Osteocyte (in vitro differentiated cells): ENCODE results near the gene COX19. TPM values are rescaled to one million over a fixed set of nuclear protein-coding genes. Genes with fewer than 3 reads are reported as not detected.

Source experiments
- DNase-seq: peaks from one replicate; pipeline ENCODE4 v3.0.0; 2021; ENCODE audit warnings: mixed read lengths; ENCODE audit not compliant: unreplicated experiment; ENCODE audit errors: extremely low spot score
- H3K27ac Mint-ChIP-seq: one replicate; pipeline ENCODE4 v1.8.0; 2021; ENCODE audit warnings: mild to moderate bottlenecking, mixed read lengths; ENCODE audit not compliant: unreplicated experiment
- H3K27me3 Mint-ChIP-seq: one replicate; pipeline ENCODE4 v1.8.0; 2021; ENCODE audit warnings: mixed read lengths; ENCODE audit not compliant: unreplicated experiment
- H3K36me3 Mint-ChIP-seq: one replicate; pipeline ENCODE4 v1.8.0; 2021; ENCODE audit warnings: mixed read lengths; ENCODE audit not compliant: unreplicated experiment
- H3K4me1 Mint-ChIP-seq: one replicate; pipeline ENCODE4 v1.8.0; 2021; ENCODE audit warnings: mixed read lengths; ENCODE audit not compliant: unreplicated experiment
- H3K4me3 Mint-ChIP-seq: one replicate; pipeline ENCODE4 v1.8.0; 2021; ENCODE audit warnings: mild to moderate bottlenecking, moderate library complexity, mixed read lengths; ENCODE audit not compliant: unreplicated experiment
- H3K9me3 Mint-ChIP-seq: one replicate; pipeline ENCODE4 v1.8.0; 2021; ENCODE audit warnings: mixed read lengths; ENCODE audit not compliant: unreplicated experiment
- total RNA-seq: library from RNA; stranded (reverse); gene quantifications from 2 replicates; pipeline ENCODE4 v1.2.1, GENCODE V29; 2021
- TF ChIP-seq, protein P1 (sequence below): fragments of 200-600 bp; sonication (generic); IDR thresholded peaks from 2 replicates; pipeline ENCODE4 v1.5.0; 2021; ENCODE audit warnings: antibody characterized with exemption, mild to moderate bottlenecking, moderate library complexity

COX19 gene
- total RNA-seq, 1 donor from 2014 or later: 11.4 TPM

DNA sequence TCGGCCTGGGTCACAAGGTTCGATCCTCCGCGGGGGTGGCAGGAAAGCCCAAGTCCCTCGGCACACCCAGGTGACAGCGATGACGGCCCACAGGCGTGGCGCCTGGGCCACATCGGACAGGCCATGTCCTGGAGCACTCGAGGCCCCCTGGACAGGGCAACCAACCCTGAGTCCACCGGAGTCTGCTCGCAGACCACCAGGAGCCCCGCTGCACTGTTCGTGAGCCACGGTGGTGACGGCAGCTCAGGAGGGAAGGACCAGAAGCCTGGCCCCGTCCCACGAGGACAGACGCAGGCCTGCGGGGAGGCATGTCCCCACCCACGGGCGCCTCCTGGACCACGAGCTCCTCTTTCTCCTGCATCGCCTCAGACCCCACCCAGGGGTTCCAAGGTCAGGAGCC lies 46.6 kb upstream of the COX19 start:
- peaks cover 8% of the 10 kb centered on the region for H3K4me1 Mint-ChIP-seq
- peaks cover 13% of the 10 kb centered on the region for H3K36me3 Mint-ChIP-seq
- TF ChIP-seq, protein P1, sequence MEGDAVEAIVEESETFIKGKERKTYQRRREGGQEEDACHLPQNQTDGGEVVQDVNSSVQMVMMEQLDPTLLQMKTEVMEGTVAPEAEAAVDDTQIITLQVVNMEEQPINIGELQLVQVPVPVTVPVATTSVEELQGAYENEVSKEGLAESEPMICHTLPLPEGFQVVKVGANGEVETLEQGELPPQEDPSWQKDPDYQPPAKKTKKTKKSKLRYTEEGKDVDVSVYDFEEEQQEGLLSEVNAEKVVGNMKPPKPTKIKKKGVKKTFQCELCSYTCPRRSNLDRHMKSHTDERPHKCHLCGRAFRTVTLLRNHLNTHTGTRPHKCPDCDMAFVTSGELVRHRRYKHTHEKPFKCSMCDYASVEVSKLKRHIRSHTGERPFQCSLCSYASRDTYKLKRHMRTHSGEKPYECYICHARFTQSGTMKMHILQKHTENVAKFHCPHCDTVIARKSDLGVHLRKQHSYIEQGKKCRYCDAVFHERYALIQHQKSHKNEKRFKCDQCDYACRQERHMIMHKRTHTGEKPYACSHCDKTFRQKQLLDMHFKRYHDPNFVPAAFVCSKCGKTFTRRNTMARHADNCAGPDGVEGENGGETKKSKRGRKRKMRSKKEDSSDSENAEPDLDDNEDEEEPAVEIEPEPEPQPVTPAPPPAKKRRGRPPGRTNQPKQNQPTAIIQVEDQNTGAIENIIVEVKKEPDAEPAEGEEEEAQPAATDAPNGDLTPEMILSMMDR: no peak
- H3K9me3 Mint-ChIP-seq: no peaks in the 10 kb centered on the region
- no peaks in the 10 kb centered on the region for H3K27me3 Mint-ChIP-seq
- no peak for DNase-seq
- H3K4me3 Mint-ChIP-seq: no peak overlapping the region
- H3K27ac Mint-ChIP-seq: no peak overlapping the region

GRCh38 chr7:1021366-1021765 lies 46.0 kb upstream of the COX19 start:
- no peak for DNase-seq
- Mint-ChIP-seq H3K36me3 (peaks cover 11% of the 10 kb centered on the region), H3K27ac (no peak overlapping the region), H3K4me1 (peaks cover 5% of the 10 kb centered on the region), H3K27me3 (no peaks in the 10 kb centered on the region), H3K9me3 (no peaks in the 10 kb centered on the region), H3K4me3 (no peak overlapping the region)
- TF ChIP-seq, protein P1: no peak

- TF ChIP-seq, protein P1: no peak
- H3K4me3 Mint-ChIP-seq: no peak overlapping the region
- H3K9me3 Mint-ChIP-seq: no peaks in the 10 kb centered on the region
- no peak overlapping the region for H3K27ac Mint-ChIP-seq
- H3K36me3 Mint-ChIP-seq: peaks cover 8% of the 10 kb centered on the region
- no peak for DNase-seq
- no peaks in the 10 kb centered on the region for H3K27me3 Mint-ChIP-seq
- H3K4me1 Mint-ChIP-seq: peaks cover 2% of the 10 kb centered on the region
Measured at GRCh38 chr7:1020849-1021251, 45.5 kb upstream of the COX19 start.

DNA sequence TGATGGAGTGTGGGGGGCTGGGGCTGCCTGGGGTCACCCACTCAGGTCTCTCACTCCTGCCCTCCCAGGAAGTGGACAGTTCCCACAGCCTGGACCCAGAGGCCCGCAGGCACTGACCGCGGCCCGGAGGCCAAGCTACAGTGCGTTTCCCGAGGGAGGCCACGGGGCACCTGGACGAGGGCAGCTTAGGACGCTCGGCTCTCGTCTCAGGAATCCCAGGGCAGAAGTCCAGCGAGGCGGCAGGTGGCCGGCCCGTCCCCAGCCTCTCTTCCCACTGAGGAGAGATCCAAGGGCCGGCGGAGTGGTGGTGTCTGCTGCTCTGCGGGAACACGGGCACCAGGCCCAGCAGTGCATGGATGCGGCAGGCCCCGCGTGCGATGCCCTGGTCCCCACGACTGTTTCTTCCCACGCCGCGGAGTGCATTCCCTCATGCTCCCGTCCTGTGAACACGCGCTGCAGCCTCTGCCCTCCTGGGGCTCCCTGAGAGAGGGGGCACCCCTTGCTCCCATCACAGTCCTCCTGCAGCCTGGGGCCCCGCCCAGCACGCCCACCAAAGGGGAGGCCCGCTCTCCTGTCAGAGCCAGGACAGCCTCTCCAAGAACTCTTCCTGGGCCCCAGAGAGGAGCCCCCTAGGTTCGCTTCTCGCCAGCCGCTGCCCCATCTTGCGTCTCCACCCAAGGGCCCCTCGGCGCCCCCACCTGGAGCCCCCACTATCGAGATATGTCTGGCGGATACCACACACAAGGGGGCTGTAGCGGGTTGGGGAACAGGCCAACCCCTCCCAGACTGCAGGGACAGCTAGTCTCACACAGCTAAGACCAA lies 44.7 kb upstream of the COX19 start:
- Mint-ChIP-seq H3K4me3 (no peak overlapping the region), H3K9me3 (no peaks in the 10 kb centered on the region), H3K27me3 (no peaks in the 10 kb centered on the region), H3K4me1 (peaks cover 2% of the 10 kb centered on the region), H3K36me3 (peaks cover 8% of the 10 kb centered on the region), H3K27ac (no peak overlapping the region)
- TF ChIP-seq, protein P1: no peak
- DNase-seq: no peak

- Mint-ChIP-seq H3K36me3 (peaks cover 8% of the 10 kb centered on the region), H3K27ac (no peak overlapping the region), H3K4me3 (no peak overlapping the region), H3K4me1 (peaks cover 2% of the 10 kb centered on the region), H3K27me3 (no peaks in the 10 kb centered on the region), H3K9me3 (no peaks in the 10 kb centered on the region)
- DNase-seq: no peak
- TF ChIP-seq, protein P1: no peak
Measured at GRCh38 chr7:1019255-1019785, 44.0 kb upstream of the COX19 start.
